Natural killer cell treated with Interleukin-12 subunit alpha and Interleukin-12 subunit beta and Interleukin-15 and Interleukin-18, amount 100 ng/mL, for 72 hours (primary cell): Measurements from ENCODE around the gene SLC6A4. TPM values are rescaled to one million over a fixed set of nuclear protein-coding genes. Genes with fewer than 3 reads are reported as not detected.
A peak's percentile ranks its signal among the peaks of the same experiment; 100 is the strongest.
"Not testable (repeated sequence)": the region's sequence is repeated elsewhere in the genome, so short reads cannot be mapped to it uniquely, and the experiment has no call there.

Source experiments
- ATAC-seq, 2 donors: fragments of 150-1000 bp; cut with Tn5 transposase in 1 of 2; sonication (Bioruptor Pico), chemical (Tn5 transposase) in 1 of 2; 2 replicates each; pipeline ENCODE4 v1.10.0; 2021
- DNase-seq: peaks from one replicate; pipeline ENCODE4 v3.0.0; 2022; ENCODE audit warnings: low spot score
- H3K27ac Mint-ChIP-seq, 2 donors: 1 replicate in 1 of 2; 2 replicates in 1 of 2; pipeline ENCODE4 v1.8.0; 2022; ENCODE audit warnings: mixed read lengths in 2 of 2, mild to moderate bottlenecking in 1 of 2, moderate library complexity in 1 of 2
- H3K27me3 Mint-ChIP-seq, 2 donors: 1 replicate in 1 of 2; 2 replicates in 1 of 2; pipeline ENCODE4 v1.8.0; 2022; ENCODE audit warnings: mixed read lengths in 2 of 2
- H3K36me3 Mint-ChIP-seq: one replicate; pipeline ENCODE4 v1.8.0; 2022; ENCODE audit warnings: mixed read lengths
- H3K4me1 Mint-ChIP-seq, 2 donors: 1 replicate in 1 of 2; 2 replicates in 1 of 2; pipeline ENCODE4 v1.8.0; 2022; ENCODE audit warnings: low read depth in 2 of 2, mixed read lengths in 2 of 2, mild to moderate bottlenecking in 1 of 2
- H3K4me3 Mint-ChIP-seq: one replicate; pipeline ENCODE4 v1.8.0; 2022; ENCODE audit warnings: mixed read lengths
- H3K9me3 Mint-ChIP-seq: 2 replicates; pipeline ENCODE4 v1.8.0; 2022; ENCODE audit warnings: mixed read lengths
- total RNA-seq, 2 donors: library from RNA; stranded (reverse); gene quantifications; one replicate each; pipeline ENCODE4 v1.2.3, GENCODE V29; 2022

Gene SLC6A4
- total RNA-seq, 2 donors from 2014 or later: 0.12 TPM; not detected in 1

DNA sequence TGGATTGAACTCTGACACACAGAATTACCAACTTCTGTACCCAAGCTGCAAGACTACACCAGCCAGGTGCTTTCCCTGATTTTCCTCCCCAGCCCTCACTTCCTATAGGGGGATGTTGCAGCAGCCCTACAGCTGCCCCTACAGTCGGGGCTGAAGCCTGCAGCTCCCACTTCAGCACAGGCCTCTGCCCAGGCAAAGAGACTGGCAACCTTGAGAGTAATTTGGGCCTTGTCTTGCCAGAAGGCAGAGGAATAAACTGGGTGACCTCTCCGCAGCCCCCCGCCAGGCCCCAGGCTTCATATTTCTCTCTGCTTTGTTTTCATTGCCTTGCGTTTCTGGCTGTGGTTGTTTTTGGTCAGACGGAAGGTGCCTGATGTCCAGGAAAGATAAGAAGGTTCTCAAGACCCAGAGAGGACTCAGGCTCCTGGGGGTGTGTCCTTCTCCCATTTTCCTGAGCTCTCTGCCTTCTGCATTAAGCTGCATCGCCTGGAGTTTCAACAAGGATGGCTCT, 32.0 kb downstream of the SLC6A4 start:
- H3K27me3 Mint-ChIP-seq: peaks cover 0 to 12% of the 10 kb centered on the region in 2 donors
- H3K4me1 Mint-ChIP-seq: peaks cover 0 to 8% of the 10 kb centered on the region in 2 donors
- H3K27ac Mint-ChIP-seq: no peak overlapping the region
- ATAC-seq (no peak), DNase-seq (no peak)
- no peak overlapping the region for H3K4me3 Mint-ChIP-seq
- no peaks in the 10 kb centered on the region for H3K36me3 Mint-ChIP-seq
- H3K9me3 Mint-ChIP-seq: no peaks in the 10 kb centered on the region

DNA sequence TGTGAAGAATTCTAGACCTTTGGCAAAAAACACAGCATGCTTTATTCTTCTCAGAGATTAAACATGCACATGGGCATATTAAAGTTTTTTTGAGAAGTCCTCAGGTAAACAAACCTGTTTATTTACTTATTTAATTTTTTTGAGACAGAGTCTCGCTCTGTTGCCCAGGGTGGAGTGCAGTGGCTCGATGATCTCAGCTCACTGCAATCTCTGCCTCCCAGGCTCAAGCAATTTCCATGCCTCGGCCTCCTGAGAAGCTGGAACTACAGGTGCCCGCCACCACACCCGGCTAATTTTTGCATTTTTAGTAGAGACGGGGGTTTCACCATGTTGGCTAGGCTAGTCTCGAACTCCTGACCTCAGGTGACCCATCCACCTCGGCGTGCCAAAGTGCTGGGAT, 34.8 kb downstream of the SLC6A4 start:
- ATAC-seq, H3K9me3 Mint-ChIP-seq: not testable (repeated sequence)

DNA sequence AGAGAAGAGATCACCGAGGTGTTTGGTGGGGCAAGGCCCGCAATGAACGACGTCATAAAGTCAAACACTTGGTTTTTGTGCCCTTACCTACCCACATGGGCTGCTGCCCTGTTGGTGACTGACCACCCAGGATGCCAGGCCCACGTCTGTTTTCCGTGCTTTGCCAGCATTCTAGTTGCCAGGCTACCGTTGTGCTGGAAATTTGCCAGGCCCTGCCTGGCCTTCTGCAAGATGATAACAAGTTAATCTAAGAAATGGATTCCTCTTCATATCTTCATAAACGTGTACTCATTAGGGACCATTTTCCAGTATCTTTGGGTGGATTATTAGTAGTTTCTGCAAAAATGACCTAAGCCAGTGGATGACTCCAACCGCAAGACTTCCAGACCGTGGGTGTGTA, 35.4 kb downstream of the SLC6A4 start:
- Mint-ChIP-seq H3K27ac (no peak overlapping the region), H3K27me3 (peaks cover 3 to 5% of the 10 kb centered on the region in 2 donors), H3K4me1 (no peaks in the 10 kb centered on the region)

More for the DNA sequence above, 34.8 kb downstream of the SLC6A4 start:
- not testable (repeated sequence) for H3K27me3 Mint-ChIP-seq, H3K4me3 Mint-ChIP-seq, DNase-seq, H3K36me3 Mint-ChIP-seq, H3K27ac Mint-ChIP-seq, H3K4me1 Mint-ChIP-seq

DNA sequence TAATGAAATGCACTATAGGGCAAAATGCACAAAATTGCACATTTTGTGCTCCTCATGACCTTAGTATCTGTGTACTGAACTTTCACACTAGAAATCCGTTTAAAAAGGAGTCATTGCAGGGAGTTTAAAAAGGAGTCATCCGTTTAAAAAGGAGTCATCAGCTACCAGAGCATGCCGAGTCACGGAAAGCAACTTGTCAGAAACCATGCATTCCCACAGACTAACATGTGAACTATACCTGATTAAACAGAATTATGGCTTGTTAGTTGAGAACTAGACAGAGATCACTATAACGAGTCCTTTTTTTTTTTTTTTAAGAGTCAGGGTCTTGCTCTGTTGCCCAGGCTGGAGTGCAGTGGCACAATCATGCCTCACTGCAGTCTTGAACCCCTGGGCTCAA, 35.9 kb downstream of the SLC6A4 start:
- no peaks in the 10 kb centered on the region for H3K36me3 Mint-ChIP-seq
- H3K9me3 Mint-ChIP-seq: no peaks in the 10 kb centered on the region
- H3K4me3 Mint-ChIP-seq: no peak overlapping the region
- no peak overlapping the region for H3K27ac Mint-ChIP-seq
- ATAC-seq: no peak
- DNase-seq: no peak
- no peaks in the 10 kb centered on the region for H3K4me1 Mint-ChIP-seq
- H3K27me3 Mint-ChIP-seq: peaks cover 5% of the 10 kb centered on the region in 2 donors

More for the DNA sequence above, 35.4 kb downstream of the SLC6A4 start:
- DNase-seq (no peak), ATAC-seq (no peak)
- Mint-ChIP-seq H3K9me3 (no peaks in the 10 kb centered on the region), H3K4me3 (no peak overlapping the region), H3K36me3 (no peaks in the 10 kb centered on the region)

GRCh38 chr17:30197416-30197815, 38.1 kb downstream of the SLC6A4 start:
- Mint-ChIP-seq H3K9me3 (no peaks in the 10 kb centered on the region), H3K4me3 (no peak overlapping the region), H3K27ac (no peak overlapping the region), H3K27me3 (peaks cover 2 to 5% of the 10 kb centered on the region in 2 donors), H3K36me3 (no peaks in the 10 kb centered on the region), H3K4me1 (no peaks in the 10 kb centered on the region)
- DNase-seq: no peak
- ATAC-seq: no peak

DNA sequence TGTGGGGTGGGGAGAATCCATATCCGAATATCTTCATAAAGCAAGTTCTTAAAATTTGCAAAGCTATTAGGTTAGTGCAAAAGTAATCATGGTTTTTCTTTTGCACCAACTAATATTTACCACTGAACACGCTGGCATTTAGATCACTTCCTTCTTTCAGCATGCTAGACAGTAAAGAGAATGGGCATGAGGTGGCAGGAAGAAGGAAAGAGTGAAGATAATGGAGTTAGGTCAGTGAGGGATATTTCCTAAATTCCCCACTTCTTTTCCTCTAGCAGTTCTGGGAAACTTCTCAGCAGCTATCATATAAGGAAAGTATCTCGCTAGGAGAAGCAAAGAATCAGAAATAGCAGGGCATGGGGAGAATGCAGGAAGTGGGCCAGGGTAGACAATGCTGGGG, 39.0 kb downstream of the SLC6A4 start:
- ATAC-seq: no peak
- Mint-ChIP-seq H3K36me3 (no peaks in the 10 kb centered on the region), H3K4me3 (no peak overlapping the region), H3K9me3 (no peaks in the 10 kb centered on the region), H3K27me3 (peaks cover 2 to 5% of the 10 kb centered on the region in 2 donors), H3K27ac (no peak overlapping the region), H3K4me1 (peaks cover 0 to 3% of the 10 kb centered on the region in 2 donors)
- DNase-seq: no peak

DNA sequence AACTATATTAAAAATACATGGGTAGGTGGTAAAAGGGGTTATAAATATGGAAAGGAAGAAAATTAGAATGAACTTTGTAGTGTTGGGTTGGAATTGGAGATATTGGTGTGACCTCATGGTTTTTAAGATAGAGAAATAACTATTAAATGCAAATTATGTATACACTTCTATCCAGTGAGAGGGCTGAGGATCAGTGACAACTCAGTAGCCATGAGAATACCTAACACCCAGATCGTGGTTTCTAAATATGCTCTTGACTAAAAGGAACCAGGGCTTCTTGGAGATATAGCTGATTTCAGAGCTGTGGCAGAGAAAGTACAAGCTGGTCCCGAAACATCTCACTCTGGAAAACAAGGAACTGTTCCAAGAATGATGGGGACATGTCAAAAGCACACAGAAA, 44.4 kb downstream of the SLC6A4 start:
- H3K27me3 Mint-ChIP-seq: peaks cover 0 to 2% of the 10 kb centered on the region in 2 donors
- no peak overlapping the region for H3K4me3 Mint-ChIP-seq
- no peak overlapping the region for H3K27ac Mint-ChIP-seq
- H3K4me1 Mint-ChIP-seq: peaks cover 3 to 4% of the 10 kb centered on the region in 2 donors
- no peaks in the 10 kb centered on the region for H3K36me3 Mint-ChIP-seq
- no peak for ATAC-seq
- no peak for DNase-seq
- H3K9me3 Mint-ChIP-seq: no peaks in the 10 kb centered on the region

GRCh38 chr17:30188211-30188939, 47.1 kb downstream of the SLC6A4 start:
- ATAC-seq (no peak), DNase-seq (no peak)
- H3K36me3 Mint-ChIP-seq: peaks cover 13% of the 10 kb centered on the region
- no peaks in the 10 kb centered on the region for H3K27me3 Mint-ChIP-seq
- H3K9me3 Mint-ChIP-seq: no peaks in the 10 kb centered on the region
- no peak overlapping the region for H3K4me3 Mint-ChIP-seq
- no peak overlapping the region for H3K27ac Mint-ChIP-seq
- H3K4me1 Mint-ChIP-seq: peaks cover 3 to 4% of the 10 kb centered on the region in 2 donors

DNA sequence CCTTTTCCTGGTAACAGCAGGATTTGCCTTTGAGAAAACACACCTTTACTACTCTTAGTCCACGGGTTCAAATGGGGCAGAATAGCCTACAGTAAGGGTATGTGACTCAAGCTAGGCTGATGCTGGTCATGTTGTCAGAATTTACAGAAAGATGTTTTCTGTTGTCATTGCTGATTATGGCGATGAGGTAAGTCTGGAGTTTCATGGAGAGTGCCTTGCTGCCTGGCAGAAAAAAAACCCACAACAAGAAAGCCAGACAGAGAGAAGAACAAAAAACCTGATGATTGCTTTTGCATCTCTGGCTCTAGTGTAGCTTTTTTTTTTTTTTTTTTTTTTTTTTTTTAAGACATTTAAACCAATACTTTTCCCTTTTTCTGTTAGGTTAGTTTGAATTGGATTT, 47.9 kb downstream of the SLC6A4 start:
- H3K36me3 Mint-ChIP-seq: peaks cover 18% of the 10 kb centered on the region
- no peak for DNase-seq
- H3K27me3 Mint-ChIP-seq: no peaks in the 10 kb centered on the region
- no peak for ATAC-seq
- no peak overlapping the region for H3K27ac Mint-ChIP-seq
- no peak overlapping the region for H3K4me3 Mint-ChIP-seq
- no peaks in the 10 kb centered on the region for H3K9me3 Mint-ChIP-seq
- H3K4me1 Mint-ChIP-seq: peaks cover 3 to 4% of the 10 kb centered on the region in 2 donors

DNA sequence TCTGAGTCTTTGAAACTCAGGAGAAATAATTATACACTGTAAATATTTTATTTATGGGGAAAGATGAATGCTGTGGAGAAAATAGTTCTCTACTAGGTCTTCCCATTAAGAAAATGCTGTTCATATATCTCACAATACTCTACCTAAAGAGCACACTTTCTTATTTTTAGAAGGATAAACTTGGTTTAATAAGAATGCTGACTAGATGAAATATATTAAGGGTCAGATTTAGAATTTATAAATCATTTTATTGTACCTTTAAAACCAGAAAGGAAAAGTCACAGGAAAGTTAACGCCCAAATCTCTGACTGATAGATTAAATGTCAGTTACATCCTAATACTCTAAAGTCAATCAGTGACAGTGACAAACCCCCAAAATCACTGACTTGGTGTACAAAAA, 48.7 kb downstream of the SLC6A4 start:
- Mint-ChIP-seq H3K4me1 (peaks cover 0 to 4% of the 10 kb centered on the region in 2 donors), H3K9me3 (no peaks in the 10 kb centered on the region), H3K4me3 (no peak overlapping the region), H3K27ac (no peak overlapping the region), H3K36me3 (peaks cover 18% of the 10 kb centered on the region), H3K27me3 (no peaks in the 10 kb centered on the region)
- ATAC-seq: no peak
- DNase-seq: no peak

GRCh38 chr17:30176855-30177254, 58.6 kb downstream of the SLC6A4 start:
- H3K27me3 Mint-ChIP-seq: no peaks in the 10 kb centered on the region
- no peak for DNase-seq
- peaks cover 10 to 27% of the 10 kb centered on the region in 2 donors for H3K4me1 Mint-ChIP-seq
- H3K9me3 Mint-ChIP-seq: no peaks in the 10 kb centered on the region
- no peak overlapping the region for H3K27ac Mint-ChIP-seq
- no peak for ATAC-seq
- no peak overlapping the region for H3K4me3 Mint-ChIP-seq
- peaks cover 29% of the 10 kb centered on the region for H3K36me3 Mint-ChIP-seq

GRCh38 chr17:30174556-30174955, 60.9 kb downstream of the SLC6A4 start:
- ATAC-seq (no peak), DNase-seq (no peak)
- peaks cover 16 to 32% of the 10 kb centered on the region in 2 donors for H3K4me1 Mint-ChIP-seq
- no peaks in the 10 kb centered on the region for H3K27me3 Mint-ChIP-seq
- no peaks in the 10 kb centered on the region for H3K9me3 Mint-ChIP-seq
- H3K27ac Mint-ChIP-seq: peak overlapping the region; percentile 20 to 28
- H3K4me3 Mint-ChIP-seq: peak overlapping the region; percentile 68
- H3K36me3 Mint-ChIP-seq: peaks cover 22% of the 10 kb centered on the region

- Mint-ChIP-seq H3K27ac (peak overlapping the region in 1 of 2 donors; percentile 20), H3K4me1 (peaks cover 19 to 32% of the 10 kb centered on the region in 2 donors), H3K36me3 (peaks cover 15% of the 10 kb centered on the region), H3K9me3 (no peaks in the 10 kb centered on the region), H3K4me3 (peak overlapping the region; percentile 68), H3K27me3 (no peaks in the 10 kb centered on the region)
- ATAC-seq: peak; percentile 90 to 99
- peak; percentile 62 for DNase-seq
These were observed 61.8 kb downstream of the SLC6A4 start for GRCh38 chr17:30173649-30174048.

DNA sequence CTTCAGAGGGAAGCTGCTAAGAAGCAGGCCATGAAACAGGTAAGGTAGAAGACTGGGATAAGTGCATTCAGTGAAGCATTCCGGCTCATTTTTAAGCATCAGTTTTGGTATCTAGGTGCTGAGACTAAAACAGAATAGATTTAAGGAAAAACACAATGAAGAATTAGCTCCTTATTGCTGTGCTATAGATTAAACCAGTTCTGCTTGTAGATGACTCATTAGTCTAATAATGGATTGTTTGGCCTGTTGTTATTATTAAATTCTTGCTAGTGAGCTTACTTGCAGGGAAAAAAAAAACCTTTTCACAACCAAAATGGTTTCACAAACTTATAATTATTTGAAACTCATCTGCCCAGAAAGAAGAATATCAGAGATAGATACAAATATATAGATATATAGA, 62.9 kb downstream of the SLC6A4 start:
- H3K36me3 Mint-ChIP-seq: peaks cover 15% of the 10 kb centered on the region
- H3K27me3 Mint-ChIP-seq: no peaks in the 10 kb centered on the region
- H3K4me3 Mint-ChIP-seq: no peak overlapping the region
- H3K9me3 Mint-ChIP-seq: no peaks in the 10 kb centered on the region
- H3K4me1 Mint-ChIP-seq: peaks cover 19 to 32% of the 10 kb centered on the region in 2 donors
- ATAC-seq (no peak), DNase-seq (no peak)
- H3K27ac Mint-ChIP-seq: no peak overlapping the region
